Nephron (organoid): Measurements from ENCODE around the gene COA7.

Experiments used
- H3K27ac Mint-ChIP-seq, 3 experiments: 2 replicates each; pipeline ENCODE4 v1.8.0; 2020; ENCODE audit warnings: mixed read lengths in 3 of 3, mild to moderate bottlenecking in 2 of 3, moderate library complexity in 1 of 3
- H3K27me3 Mint-ChIP-seq: 2 replicates; pipeline ENCODE4 v1.8.0; 2021; ENCODE audit warnings: low read depth, mild to moderate bottlenecking, moderate library complexity, mixed read lengths
- H3K36me3 Mint-ChIP-seq: 2 replicates; pipeline ENCODE4 v1.8.0; 2020; ENCODE audit warnings: low read depth, mixed read lengths
- H3K4me1 Mint-ChIP-seq: 2 replicates; pipeline ENCODE4 v1.8.0; 2020; ENCODE audit warnings: mixed read lengths
- H3K4me3 Mint-ChIP-seq, 3 experiments: 2 replicates each; pipeline ENCODE4 v1.8.0; 2020; ENCODE audit warnings: mild to moderate bottlenecking in 3 of 3, mixed read lengths in 3 of 3, moderate library complexity in 2 of 3
- H3K9me3 Mint-ChIP-seq: 2 replicates; pipeline ENCODE4 v1.8.0; 2020; ENCODE audit warnings: mixed read lengths
- TF ChIP-seq, protein P1 (sequence below), 3 experiments: fragments of 200-600 bp; sonication (generic); IDR thresholded peaks; one replicate each; pipeline ENCODE4 v1.5.0; 2021; ENCODE audit warnings: antibody characterized with exemption in 3 of 3; ENCODE audit not compliant: unreplicated experiment in 3 of 3

COA7 gene

GRCh38 chr1:52635321-52636089 is 62.6 kb downstream of the COA7 start:
- peaks cover 14% of the 10 kb centered on the region for H3K4me1 Mint-ChIP-seq
- TF ChIP-seq, protein P1, sequence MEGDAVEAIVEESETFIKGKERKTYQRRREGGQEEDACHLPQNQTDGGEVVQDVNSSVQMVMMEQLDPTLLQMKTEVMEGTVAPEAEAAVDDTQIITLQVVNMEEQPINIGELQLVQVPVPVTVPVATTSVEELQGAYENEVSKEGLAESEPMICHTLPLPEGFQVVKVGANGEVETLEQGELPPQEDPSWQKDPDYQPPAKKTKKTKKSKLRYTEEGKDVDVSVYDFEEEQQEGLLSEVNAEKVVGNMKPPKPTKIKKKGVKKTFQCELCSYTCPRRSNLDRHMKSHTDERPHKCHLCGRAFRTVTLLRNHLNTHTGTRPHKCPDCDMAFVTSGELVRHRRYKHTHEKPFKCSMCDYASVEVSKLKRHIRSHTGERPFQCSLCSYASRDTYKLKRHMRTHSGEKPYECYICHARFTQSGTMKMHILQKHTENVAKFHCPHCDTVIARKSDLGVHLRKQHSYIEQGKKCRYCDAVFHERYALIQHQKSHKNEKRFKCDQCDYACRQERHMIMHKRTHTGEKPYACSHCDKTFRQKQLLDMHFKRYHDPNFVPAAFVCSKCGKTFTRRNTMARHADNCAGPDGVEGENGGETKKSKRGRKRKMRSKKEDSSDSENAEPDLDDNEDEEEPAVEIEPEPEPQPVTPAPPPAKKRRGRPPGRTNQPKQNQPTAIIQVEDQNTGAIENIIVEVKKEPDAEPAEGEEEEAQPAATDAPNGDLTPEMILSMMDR (IDR thresholded peaks at IDR 0.05; ENCODE audit: unreplicated experiment in 3 of 3), result no peak
- H3K9me3 Mint-ChIP-seq, result no peaks in the 10 kb centered on the region
- peak overlapping the region in 1 of 3 experiments; percentile 45 for H3K27ac Mint-ChIP-seq
- peaks cover 40% of the 10 kb centered on the region for H3K27me3 Mint-ChIP-seq
- no peaks in the 10 kb centered on the region for H3K36me3 Mint-ChIP-seq
- H3K4me3 Mint-ChIP-seq, result no peak overlapping the region
